ENCODE data around the gene GABARAPL1.

The GABARAPL1 gene

DNA sequence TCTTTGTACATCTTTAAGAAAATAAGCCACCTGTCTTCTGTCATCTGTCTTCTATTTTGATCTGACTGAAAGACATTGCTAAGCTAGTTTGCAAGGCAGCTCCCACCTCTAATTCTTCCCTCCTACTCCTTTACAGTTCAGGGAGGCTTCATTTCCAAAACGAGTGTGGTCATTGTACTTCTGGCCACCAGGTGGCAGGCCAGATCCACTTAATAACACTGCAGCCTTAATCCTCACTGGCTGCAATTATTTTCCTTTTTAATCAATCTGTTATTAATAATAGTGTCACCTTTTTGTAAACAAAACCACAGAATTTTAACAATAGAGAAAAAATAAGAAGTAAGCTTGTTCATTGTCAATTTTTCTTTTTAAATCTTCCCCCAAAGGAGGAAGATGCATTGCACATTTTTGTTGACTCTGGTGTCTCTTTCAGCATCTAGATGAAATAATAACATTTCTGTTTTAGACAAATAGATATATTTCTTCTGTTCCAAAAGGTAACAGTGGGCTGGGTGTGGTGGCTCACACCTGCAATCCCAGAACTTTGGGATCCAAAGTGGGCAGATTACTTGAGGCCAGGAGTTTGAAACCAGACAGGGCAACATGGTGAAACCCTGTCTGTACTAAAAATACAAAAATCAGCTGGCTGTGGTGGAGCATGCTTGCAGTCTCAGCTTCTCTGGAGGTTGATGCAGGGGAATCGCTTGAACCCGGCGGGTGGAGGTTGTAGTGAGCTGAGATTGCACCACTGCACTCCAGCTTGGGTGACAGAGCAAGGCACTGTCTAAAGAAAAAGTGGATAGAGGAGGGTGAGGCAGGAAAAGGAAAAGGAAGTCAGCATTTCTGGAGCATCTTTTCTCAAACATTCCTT, 23.3 kb downstream of the GABARAPL1 start:
- peak; percentile 70 for DNase-seq (ENCODE audit: low spot score)

DNA sequence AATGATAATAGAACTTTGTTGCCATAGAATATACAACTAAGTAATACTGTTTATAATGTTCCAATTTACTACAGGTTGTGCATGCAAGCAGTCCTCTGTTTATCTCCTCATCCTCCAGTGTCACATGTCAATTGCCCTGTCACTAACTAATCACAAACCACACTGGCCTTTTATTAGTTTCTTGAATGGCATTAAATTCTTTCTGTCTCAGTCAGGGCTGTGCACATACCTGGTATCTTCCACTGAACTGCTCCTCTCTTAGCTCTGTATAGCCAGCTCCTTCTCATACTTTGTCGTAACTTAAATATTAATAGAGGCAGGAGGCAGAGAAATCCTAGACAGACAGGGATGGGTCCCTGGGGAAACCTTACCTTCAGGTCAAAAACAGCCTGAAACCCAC, 24.0 kb downstream of the GABARAPL1 start:
- DNase-seq (ENCODE audit: low spot score): no peak

DNA sequence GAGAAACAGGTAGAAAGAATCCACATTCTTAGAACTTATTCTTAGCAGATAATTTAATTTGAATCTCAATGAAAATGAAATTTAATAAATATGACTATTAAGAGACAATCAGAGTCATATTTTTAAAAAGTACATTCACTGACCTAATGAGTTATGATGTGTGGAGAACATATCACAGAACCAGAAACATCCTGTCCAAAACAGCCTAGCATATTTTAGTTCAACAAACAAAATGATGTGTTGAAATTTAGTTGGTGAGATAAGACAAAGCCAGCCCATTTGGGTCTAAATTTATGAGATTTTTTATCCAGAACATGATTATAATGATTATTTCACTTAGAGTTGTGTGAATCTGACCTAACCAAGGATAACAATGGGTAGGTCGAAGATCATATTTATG, 25.8 kb downstream of the GABARAPL1 start:
- no peak for DNase-seq (ENCODE audit: low spot score)

DNA sequence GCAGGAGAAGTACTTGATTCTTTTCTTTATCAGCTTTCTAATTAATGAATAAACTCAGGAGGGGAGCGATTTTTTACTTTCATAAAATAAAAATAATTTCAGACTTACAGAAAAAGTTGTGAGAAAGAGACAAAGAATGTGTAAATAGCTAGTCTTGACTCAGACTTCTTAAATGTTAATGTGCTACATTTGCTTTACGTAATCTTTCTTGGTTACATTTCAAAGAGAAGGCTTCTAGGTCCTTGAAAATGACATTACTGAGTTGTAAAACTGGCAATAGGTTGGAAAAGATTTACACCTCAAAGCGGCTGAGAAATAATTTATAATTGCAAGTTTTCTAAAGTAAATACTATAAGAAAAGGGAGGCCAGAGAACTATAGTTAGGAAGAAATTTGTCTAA, 28.6 kb downstream of the GABARAPL1 start:
- peak; percentile 14 for DNase-seq (ENCODE audit: low spot score)

DNA sequence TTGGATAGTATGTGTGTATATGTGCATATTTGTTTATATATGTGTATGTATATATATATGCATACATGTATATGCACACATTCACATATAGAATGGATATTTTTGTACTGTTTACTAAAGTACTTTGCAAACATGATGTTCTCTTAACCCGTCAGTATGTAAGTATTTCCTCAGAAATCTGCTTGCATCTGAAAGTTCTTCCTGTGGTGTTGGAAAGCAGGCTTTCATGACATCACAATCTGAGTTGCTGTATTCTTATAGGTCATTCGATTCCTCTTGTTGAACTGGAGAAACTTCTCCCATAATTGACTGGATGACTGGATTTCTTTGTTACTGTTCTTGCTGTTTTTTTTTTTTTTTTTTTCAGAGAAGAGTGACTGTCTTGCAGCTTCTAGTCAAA, 29.1 kb downstream of the GABARAPL1 start:
- DNase-seq (ENCODE audit: low spot score): no peak

DNA sequence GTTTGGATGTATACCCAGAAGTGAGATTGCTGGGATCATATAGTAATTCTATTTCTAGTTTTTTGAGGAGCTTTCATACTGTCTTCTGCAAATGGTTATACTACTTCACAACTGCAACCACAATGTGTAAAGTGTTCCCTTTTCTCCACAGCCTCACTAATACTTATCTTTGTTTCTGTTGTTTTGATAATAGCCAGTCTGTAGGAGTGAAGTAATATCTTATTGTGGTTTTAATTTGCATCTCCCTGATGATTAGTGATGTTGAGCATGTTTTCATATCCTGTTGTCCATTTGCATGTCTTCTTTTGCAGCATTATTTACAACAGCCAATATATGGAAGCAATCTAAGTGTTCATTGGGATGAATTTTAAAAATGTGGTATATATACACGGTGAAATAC, 29.9 kb downstream of the GABARAPL1 start:
- DNase-seq (ENCODE audit: low spot score): no peak

DNA sequence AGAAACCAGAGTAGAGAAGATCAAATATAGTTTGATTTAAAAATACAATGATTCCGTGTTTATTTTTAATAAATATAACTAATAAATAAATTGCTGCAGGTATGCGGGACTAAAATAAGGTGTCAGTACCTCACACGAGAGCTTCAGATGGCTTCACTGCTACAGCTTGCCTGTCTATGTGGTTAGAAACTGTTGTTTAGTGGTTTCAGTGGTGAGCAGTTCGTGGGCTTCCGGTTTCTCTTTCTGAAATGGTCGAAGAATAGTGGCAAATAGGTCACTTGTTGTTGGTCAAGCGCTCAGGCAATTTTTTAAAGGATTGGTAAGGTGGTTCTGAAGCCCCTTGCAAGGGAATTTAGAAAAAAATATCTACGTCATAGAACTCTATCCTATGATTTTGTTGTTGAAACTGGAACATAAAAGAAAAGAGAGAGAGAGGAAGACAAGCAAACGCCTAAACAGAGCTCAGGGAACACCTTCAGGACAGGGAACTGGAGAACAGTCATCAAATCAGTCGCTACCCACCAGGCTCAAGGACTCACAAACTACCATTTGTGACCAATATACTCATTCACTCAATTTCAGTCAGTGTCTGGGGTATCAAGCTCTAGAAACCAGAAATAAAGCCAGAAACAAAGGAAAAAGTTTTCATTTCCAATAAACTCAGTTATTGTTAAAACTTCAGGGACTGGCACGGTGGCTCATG, 31.3 kb downstream of the GABARAPL1 start:
- DNase-seq (ENCODE audit: low spot score): no peak

DNA sequence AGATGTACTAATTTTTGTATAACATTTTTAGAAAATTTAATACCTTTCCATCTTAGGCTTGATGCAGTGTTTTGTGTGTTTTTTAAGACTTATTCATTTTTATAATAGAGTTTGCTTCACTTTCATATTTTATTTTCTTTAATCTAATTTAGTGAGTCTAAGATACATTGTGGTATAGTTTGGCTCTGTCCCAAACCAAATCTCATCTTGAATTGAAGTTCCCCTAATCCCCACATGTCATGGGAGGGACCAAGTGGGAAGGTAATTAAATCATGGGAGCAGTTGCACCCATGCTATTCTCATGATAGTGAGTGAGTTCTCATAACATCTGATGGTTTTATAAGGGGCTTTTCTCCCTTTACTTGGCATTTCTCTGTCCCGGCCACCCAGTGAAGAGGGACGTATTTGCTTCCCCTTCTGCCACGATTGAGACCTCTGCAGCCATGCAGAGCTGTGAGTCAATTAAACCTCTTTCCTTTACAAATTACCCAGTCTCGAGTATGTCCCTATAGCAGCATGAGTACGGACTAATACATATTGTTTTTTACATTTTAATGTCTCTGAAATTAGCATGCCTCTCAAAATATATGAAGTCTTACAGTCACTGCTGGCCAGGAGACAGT, 34.9 kb downstream of the GABARAPL1 start:
- DNase-seq (ENCODE audit: low spot score): no peak

DNA sequence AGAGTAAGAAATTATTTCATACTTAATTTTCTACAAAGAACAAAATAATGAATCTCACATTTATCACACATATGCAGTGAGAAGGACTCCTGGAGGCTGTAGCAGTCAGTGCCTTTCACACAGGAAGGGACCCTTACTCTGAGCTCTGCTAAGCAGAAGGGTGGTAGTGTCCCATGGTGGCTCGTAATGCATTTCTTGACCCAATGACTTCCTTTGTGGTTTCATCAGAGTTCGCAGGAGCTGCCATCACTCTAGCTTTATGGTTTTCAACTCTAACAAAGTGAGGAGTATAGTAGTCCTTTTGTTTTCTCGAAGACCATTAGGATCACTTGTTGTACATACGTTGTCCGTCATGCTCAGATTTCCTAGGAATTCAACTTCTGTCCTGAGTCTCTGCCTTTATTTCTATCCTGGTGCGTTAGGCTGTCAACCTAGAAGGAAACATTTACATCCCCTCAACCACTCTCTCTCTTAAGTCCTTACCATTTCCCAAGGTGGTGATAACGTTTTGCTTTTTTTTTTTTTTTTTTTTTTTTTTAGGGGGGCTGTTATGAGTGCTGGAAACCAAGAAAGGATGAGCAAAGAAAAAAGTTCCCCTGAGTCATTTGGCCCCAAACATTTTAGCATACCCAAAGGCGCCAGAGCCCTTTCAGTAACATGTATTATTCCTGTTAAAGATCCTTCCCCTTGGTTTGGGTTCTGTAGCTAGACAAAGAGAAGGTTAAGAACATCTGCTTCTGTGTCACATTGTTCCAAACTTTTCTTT, 37.2 kb downstream of the GABARAPL1 start:
- DNase-seq (ENCODE audit: low spot score): no peak

DNA sequence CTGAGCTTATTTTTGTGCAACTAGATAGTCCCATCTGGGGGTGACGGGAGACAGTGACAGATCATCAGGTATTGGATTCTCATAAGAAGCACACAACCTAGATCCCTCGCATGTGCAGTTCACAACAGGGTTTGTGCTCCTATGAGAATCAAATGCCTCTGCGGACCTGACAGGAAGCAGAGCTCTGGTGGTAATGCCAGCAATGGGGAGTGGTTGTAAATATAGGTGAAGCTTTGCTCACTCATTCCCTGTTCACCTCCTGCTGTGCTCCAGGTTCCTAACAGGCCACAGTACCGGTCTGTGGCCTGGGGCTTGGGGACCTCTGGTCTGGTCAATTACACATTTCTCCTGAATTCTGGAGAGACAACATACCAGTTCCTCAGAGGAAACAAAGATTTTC, 39.0 kb downstream of the GABARAPL1 start:
- DNase-seq (ENCODE audit: low spot score): no peak

DNA sequence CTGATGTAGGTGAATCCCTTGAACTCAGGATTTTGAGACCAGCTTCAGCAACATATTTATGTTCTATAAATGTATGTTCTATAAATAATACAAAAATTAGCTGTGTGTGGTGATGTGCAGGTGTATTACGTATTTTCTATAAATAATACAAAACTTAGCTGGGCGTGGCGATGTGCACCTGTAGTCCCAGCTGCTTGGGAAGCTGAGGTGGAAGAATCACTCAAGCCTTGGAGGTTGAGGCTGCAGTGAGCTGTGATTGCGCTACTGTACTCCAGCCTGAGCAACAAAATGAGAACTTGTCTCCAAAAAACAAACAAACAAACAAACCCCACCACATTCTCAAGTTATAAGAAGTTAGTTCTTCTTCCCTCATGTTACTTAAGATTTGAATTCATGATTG, 39.5 kb downstream of the GABARAPL1 start:
- no peak for DNase-seq (ENCODE audit: low spot score)

DNA sequence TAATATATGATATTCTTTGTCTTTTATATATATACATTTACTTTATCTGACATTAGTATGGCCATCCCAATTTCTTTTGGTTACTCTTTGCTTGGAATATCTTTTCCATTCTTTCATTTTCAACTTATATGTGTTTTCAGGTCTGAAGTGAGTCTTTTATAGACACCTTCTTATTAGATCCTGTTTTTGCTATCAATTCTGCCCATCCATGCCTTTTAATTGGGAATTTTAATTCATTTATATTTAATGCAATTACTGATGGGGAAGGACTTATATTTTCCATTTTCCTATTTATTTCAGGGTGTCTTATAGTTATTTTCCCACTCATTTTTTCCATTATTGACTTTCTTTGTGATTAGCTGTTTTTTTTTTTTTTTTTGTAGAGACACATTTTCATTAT, 43.4 kb downstream of the GABARAPL1 start:
- DNase-seq (ENCODE audit: low spot score): no peak

DNA sequence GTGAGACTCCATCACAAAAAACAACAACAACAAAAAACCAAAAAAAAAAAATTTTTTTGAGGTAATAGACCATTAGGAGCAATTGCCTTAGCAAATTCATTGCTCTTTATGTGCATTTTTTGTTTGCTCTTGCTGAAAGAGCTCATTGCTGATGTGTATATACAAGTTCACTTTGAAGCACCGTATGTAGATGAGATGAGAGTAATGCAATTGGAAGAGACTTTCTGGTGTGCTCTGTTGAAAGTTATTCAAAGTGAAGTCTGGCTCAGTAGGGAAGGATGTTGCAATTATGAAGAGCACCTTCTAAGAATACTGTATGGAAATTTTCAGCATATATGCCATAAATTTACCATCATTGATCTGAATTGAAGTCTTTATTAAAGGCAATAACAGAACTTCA, 48.2 kb downstream of the GABARAPL1 start:
- no peak for DNase-seq (ENCODE audit: low spot score)

DNA sequence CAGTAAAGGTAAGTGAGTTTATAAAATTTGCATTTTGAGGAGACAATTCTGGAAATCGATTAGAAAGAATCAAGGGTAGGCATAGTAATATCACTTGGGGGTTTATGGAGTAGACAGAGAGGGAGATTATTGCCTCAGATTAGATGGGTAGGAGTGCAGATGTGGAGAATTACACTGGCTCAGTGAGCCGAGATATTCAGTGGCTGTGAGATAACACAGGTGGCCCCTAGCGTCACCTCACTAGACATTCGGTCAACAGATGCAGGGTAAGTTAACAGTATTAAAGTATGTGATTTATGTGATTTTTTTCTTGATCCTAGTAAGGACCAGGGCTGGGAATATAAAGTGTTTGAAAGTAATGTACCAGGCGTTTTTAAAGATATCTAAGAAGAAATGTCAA, 55.4 kb downstream of the GABARAPL1 start:
- no peak for DNase-seq (ENCODE audit: low spot score)

DNA sequence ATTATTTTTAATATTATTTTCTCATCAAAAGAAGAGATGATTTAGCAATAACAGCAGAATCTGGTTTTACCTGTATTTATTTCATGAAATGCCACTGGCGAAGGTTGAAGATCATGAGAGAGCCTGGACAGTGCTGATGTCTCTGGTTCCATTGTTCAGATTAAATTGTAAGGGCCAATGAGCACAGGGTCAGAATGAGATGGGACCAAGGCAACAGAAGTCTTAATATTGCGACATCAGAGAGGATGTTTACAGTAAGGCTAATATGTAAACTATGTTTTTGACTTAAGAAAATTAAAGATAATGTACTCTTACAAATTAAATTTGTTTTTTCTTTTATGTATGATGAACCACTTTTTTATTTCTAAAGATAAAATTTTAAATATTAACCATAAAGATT, 59.8 kb downstream of the GABARAPL1 start:
- DNase-seq (ENCODE audit: low spot score): no peak

Measured in GM03348 (cell line).